NCI-H2081 (cell line): ENCODE measurements around the gene FBXO31.

Source experiments
- DNase-seq, 2 experiments: peaks; one replicate each; lab custom pipeline; 2025; lab: John Stamatoyannopoulos, UW

FBXO31 gene

GRCh38 chr16:87327798-87328495, 55.6 kb downstream of the FBXO31 start:
- no peak for DNase-seq

GRCh38 chr16:87326151-87326571, 57.4 kb downstream of the FBXO31 start:
- peak in 1 of 2 experiments; percentile 6 for DNase-seq

- DNase-seq, result no peak
Observed at GRCh38 chr16:87325423-87325858, 58.1 kb downstream of the FBXO31 start.

- peak in 1 of 2 experiments; percentile 8 for DNase-seq
Observed at GRCh38 chr16:87324411-87325275, 58.9 kb downstream of the FBXO31 start.

- no peak for DNase-seq
Observed at GRCh38 chr16:87323727-87324410, 59.7 kb downstream of the FBXO31 start.

GRCh38 chr16:87322833-87323726, 60.5 kb downstream of the FBXO31 start:
- no peak for DNase-seq

- no peak for DNase-seq
Observed at GRCh38 chr16:87322360-87322759, 61.2 kb downstream of the FBXO31 start.

GRCh38 chr16:87321336-87322107, 62.1 kb downstream of the FBXO31 start:
- DNase-seq, result no peak

- no peak for DNase-seq
Observed at GRCh38 chr16:87320510-87321227, 62.9 kb downstream of the FBXO31 start.

- DNase-seq, result no peak
Observed at GRCh38 chr16:87319997-87320491, 63.5 kb downstream of the FBXO31 start.

- DNase-seq, result no peak
Observed at GRCh38 chr16:87319011-87319410, 64.6 kb downstream of the FBXO31 start.

- peak; percentile 11 to 23 for DNase-seq
Observed at GRCh38 chr16:87317750-87318644, 65.6 kb downstream of the FBXO31 start.

- peak; percentile 84 to 90 for DNase-seq
Observed at GRCh38 chr16:87316923-87317749, 66.4 kb downstream of the FBXO31 start, which contains the start of gene C16orf95. C16orf95 (minus strand) TSS chr16:87317392; CDS start chr16:87317242, 150 bp downstream.

- no peak for DNase-seq
Observed at GRCh38 chr16:87316450-87316922, 67.1 kb downstream of the FBXO31 start.

- no peak for DNase-seq
Observed at GRCh38 chr16:87314990-87315420, 68.6 kb downstream of the FBXO31 start.

GRCh38 chr16:87312008-87312407, 71.6 kb downstream of the FBXO31 start:
- no peak for DNase-seq

- no peak for DNase-seq
Observed at GRCh38 chr16:87311387-87311786, 72.2 kb downstream of the FBXO31 start.
